Endothelial cell of umbilical vein (primary cell): ENCODE results near the gene ERCC1. TPM values are rescaled to one million over a fixed set of nuclear protein-coding genes. Genes with fewer than 3 reads are reported as not detected.

Source experiments
- BruUV-seq: library from RNA; stranded (reverse); fragments of 400-500 nt; replicated peaks from 2 replicates; lab custom pipeline; 2021; lab: Mats Ljungman, UMichigan
- CTCF ChIA-PET: fragments of 300-600, 350-600 bp; sonication (Branson Sonifier 250); formaldehyde crosslinking; loops from one replicate; lab custom pipeline; 2021; ENCODE audit warnings: antibody characterized with exemption, inconsistent platforms; lab: Charles Lee
- POLR2A ChIA-PET: fragments of 300-600, 350-600 bp; sonication (Branson Sonifier 250); formaldehyde crosslinking; loops from one replicate; lab custom pipeline; 2021; ENCODE audit warnings: antibody characterized with exemption, inconsistent platforms; lab: Charles Lee
- DNase-seq: peaks from one replicate; pipeline ENCODE4 v3.0.0-alpha.2; 2011; ENCODE audit warnings: low read depth, low spot score
- FAIRE-seq: peaks from 2 replicates; lab custom pipeline; 2011; peaks lifted over from hg19 to GRCh38; lab: Jason Lieb, UNC
- H2AFZ ChIP-seq: 2 replicates; pipeline ENCODE4 v1.6.0; 2012; ENCODE audit warnings: low read depth, low read length, control low read depth, inconsistent platforms
- H3K27ac ChIP-seq: 2 replicates; pipeline ENCODE4 v1.5.1; 2011; ENCODE audit warnings: low read depth, mild to moderate bottlenecking, control low read depth, low read length, moderate library complexity; ENCODE audit not compliant: insufficient read depth
- H3K27me3 ChIP-seq, 2 experiments: 2 replicates each; pipeline versions ENCODE4 v1.6.0 to v1.6.1; 2011; ENCODE audit warnings: low read length in 2 of 2, mixed read lengths in 1 of 2; ENCODE audit not compliant: control insufficient read depth in 2 of 2, insufficient read depth in 2 of 2
- H3K36me3 ChIP-seq, 2 experiments: 2 replicates in 1 of 2; 3 replicates in 1 of 2; pipeline ENCODE4 v1.5.1; 2011; ENCODE audit warnings: low read length in 2 of 2, mild to moderate bottlenecking in 1 of 2, moderate library complexity in 1 of 2; ENCODE audit not compliant: control insufficient read depth in 2 of 2, insufficient read depth in 2 of 2; ENCODE audit errors: extremely low read depth in 1 of 2
- H3K4me1 ChIP-seq: 3 replicates; pipeline ENCODE4 v1.5.1; 2011; ENCODE audit warnings: mild to moderate bottlenecking, low read length; ENCODE audit not compliant: control insufficient read depth, insufficient read depth; ENCODE audit errors: extremely low read depth
- H3K4me2 ChIP-seq: 2 replicates; pipeline ENCODE4 v1.6.1; 2011; ENCODE audit warnings: low read length, control low read depth, mixed read lengths; ENCODE audit not compliant: insufficient read depth
- H3K4me3 ChIP-seq, 3 experiments: fragments of 200-600 bp in 1 of 3; sonication (generic), shearing (Covaris generic) in 1 of 3; replicated peaks in 1 of 3; 2 replicates each; pipeline ENCODE4 v1.5.1; 2011 to 2016; ENCODE audit warnings: control low read depth in 3 of 3, low read length in 3 of 3, mild to moderate bottlenecking in 2 of 3, inconsistent platforms in 1 of 3, low read depth in 1 of 3, moderate library complexity in 1 of 3; ENCODE audit not compliant: insufficient read depth in 1 of 3
- H3K79me2 ChIP-seq: 2 replicates; pipeline ENCODE4 v1.6.0; 2012; ENCODE audit warnings: low read length, inconsistent platforms; ENCODE audit not compliant: control insufficient read depth, insufficient read depth
- H3K9ac ChIP-seq: replicated peaks from 2 replicates; pipeline ENCODE3; 2011; ENCODE audit warnings: low read length, control low read depth; ENCODE audit not compliant: insufficient read depth; ENCODE audit errors: extremely low read depth
- H3K9me1 ChIP-seq: replicated peaks from 3 replicates; pipeline ENCODE4 v1.6.0; 2011; ENCODE audit warnings: mild to moderate bottlenecking, low read length; ENCODE audit not compliant: control insufficient read depth, insufficient read depth; ENCODE audit errors: extremely low read depth
- H3K9me3 ChIP-seq: replicated peaks from 2 replicates; pipeline ENCODE4 v1.5.1; 2012; ENCODE audit warnings: low read length, inconsistent platforms; ENCODE audit not compliant: control insufficient read depth, insufficient read depth
- H4K20me1 ChIP-seq: replicated peaks from 2 replicates; pipeline ENCODE3; 2011; ENCODE audit warnings: mild to moderate bottlenecking, low read length; ENCODE audit not compliant: control insufficient read depth, insufficient read depth; ENCODE audit errors: extremely low read depth
- FOS ChIP-seq: IDR thresholded peaks from 2 replicates; pipeline ENCODE4 v1.6.1; 2011; ENCODE audit warnings: mild to moderate bottlenecking, low read length, moderate library complexity, borderline replicate concordance; ENCODE audit not compliant: insufficient read depth
- GATA2 ChIP-seq: IDR thresholded peaks from 2 replicates; pipeline ENCODE4 v1.7.0; 2011; ENCODE audit warnings: low read depth, mild to moderate bottlenecking, moderate library complexity, mixed read lengths, low read length; ENCODE audit not compliant: insufficient read length, insufficient read depth
- POLR2A ChIP-seq: IDR thresholded peaks from 2 replicates; pipeline ENCODE4 v1.6.1; 2012; ENCODE audit warnings: low read depth, mild to moderate bottlenecking, control low read depth, low read length
- POLR2AphosphoS5 ChIP-seq: IDR thresholded peaks from 2 replicates; pipeline ENCODE4 v1.6.1; 2012; ENCODE audit warnings: low read depth, mild to moderate bottlenecking, control low read depth, low read length, moderate library complexity; ENCODE audit not compliant: insufficient read depth
- dilution Hi-C: fragments of 300-500 bp; cut with MboI; formaldehyde crosslinking; loops from one replicate; pipeline ENCODE4 v1.15.0; 2019; ENCODE audit warnings: low sequenced_read_pairs; ENCODE audit not compliant: extremely low pct_ligation_motif_present
- intact Hi-C: fragments of 100-400 bp; cut with micrococcal nuclease; formaldehyde crosslinking; loops from one replicate; pipeline ENCODE4 v1.10.0; 2022
- polyA plus RNA-seq, 4 experiments: library from polyadenylated mRNA; depleted of rRNA in 3 of 4; stranded (reverse) in 3 of 4; unstranded in 1 of 4; fragments of >200 nt; gene quantifications; 2 replicates each; pipeline versions ENCODE4 v1.2.1 to v1.2.3, GENCODE V29; 2011 to 2012; ENCODE audit warnings: missing spikeins in 1 of 4
- total RNA-seq: library from RNA; stranded (reverse); gene quantifications from 2 replicates; pipeline ENCODE4 v1.2.3, GENCODE V29; 2021

Gene ERCC1
- total and polyA plus RNA-seq, 2 donors (not counting 3 experiments of a cell fraction or from before 2014, with no cell fraction given), result 81.8 to 126 TPM

DNA sequence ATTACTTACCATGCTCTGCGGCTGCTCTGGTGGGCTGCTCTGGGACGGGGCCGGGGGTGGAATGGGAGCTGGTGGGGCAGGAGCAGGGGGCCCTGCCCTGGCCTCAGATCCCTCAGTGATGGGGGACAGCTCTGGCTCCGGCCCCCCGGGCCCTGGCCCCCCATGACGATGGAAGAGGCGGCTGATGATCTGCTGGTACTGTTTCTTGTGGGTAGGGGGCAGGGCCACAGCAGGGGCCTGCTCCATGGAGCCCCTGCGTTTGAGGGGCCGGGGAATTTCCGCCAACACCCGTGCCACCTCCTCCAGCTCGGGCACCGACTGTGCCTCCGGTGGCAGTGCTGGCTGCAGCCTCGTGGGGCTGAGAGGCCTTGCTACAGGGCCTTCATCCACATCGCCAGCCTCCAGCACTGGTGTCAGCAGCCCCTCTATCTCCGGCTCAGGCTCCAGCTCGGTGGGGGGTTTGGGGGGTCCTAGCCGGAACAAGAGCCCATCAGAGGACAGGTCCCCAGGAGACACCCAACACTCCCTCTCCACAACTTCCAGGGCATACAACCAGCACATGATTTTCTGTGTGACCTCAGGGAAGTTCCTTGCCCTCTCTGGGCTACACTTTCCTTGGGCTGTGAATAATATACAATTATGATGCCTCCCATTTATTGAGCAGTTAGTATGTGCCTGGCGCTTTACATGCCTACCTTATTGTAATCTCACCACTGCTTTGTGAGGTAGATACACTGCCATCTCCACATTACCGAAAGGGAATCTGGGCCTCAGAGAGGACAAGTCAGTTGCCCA is 31.6 kb downstream of the ERCC1 start:
- dilution Hi-C loops, result no loop called here
- no peaks in the 10 kb centered on the region for H4K20me1 ChIP-seq
- H3K9me1 ChIP-seq, result no peaks in the 10 kb centered on the region
- no peak for FAIRE-seq
- H3K27ac ChIP-seq, result no peak overlapping the region
- H3K4me2 ChIP-seq, result no peak overlapping the region
- H3K4me3 ChIP-seq, result no peak overlapping the region
- no peak overlapping the region for H3K9ac ChIP-seq
- H2AFZ ChIP-seq, result no peak overlapping the region
- TF ChIP-seq GATA2 (no peak), POLR2AphosphoS5 (peak; percentile 24)
- H3K9me3 ChIP-seq, result no peaks in the 10 kb centered on the region
- no peak for DNase-seq
- ChIA-PET POLR2A (no interaction called here), CTCF (interaction anchor here (2.1 kb wide), 1 partner anchor 10 kb away, joined by 4 read pairs; no protein-coding TSS in a partner anchor)
- no peaks in the 10 kb centered on the region for H3K27me3 ChIP-seq
- peaks cover 5 to 9% of the 10 kb centered on the region in 2 experiments for H3K36me3 ChIP-seq
- intact Hi-C loops, result no loop called here
- no TSS peak for BruUV-seq
- H3K4me1 ChIP-seq, result no peaks in the 10 kb centered on the region
- no peaks in the 10 kb centered on the region for H3K79me2 ChIP-seq

DNA sequence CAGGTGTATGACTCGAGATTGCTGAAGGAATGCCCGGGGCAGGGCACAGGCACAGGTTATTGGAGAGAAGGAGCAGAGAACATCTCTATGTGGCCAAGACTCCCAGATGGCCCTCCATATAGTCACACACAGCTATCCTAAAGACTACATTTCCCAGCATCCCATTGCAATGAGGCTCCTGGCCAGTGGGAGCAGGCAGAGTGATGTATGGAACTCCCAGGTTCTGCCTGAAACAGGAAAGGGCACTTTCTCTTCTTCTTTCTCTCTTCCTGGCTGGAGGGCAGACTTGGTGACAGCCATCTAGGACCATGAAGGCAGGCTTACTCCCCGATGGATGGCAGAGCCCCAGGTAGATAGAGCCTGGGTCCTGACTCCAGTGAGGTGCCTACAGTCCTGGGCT is 32.4 kb downstream of the ERCC1 start:
- dilution Hi-C loops (no loop called here), intact Hi-C loops (no loop called here)
- Histone ChIP-seq H4K20me1 (no peaks in the 10 kb centered on the region), H3K79me2 (no peaks in the 10 kb centered on the region), H3K4me2 (no peak overlapping the region), H3K4me3 (no peak overlapping the region), H3K27ac (no peak overlapping the region), H2AFZ (no peak overlapping the region), H3K9ac (no peak overlapping the region), H3K36me3 (peaks cover 4 to 7% of the 10 kb centered on the region in 2 experiments), H3K9me1 (no peaks in the 10 kb centered on the region), H3K27me3 (no peaks in the 10 kb centered on the region), H3K9me3 (no peaks in the 10 kb centered on the region), H3K4me1 (peaks cover under 1% of the 10 kb centered on the region)
- no peak for FAIRE-seq
- TF ChIP-seq POLR2AphosphoS5, result no peak
- TF ChIP-seq FOS, result no peak
- peak; percentile 43 for TF ChIP-seq POLR2A
- ChIA-PET POLR2A (no interaction called here), CTCF (interaction anchor here (1.2 to 2.1 kb wide), 2 partner anchors 11 to 87 kb away, joined by 4 to 5 read pairs; no protein-coding TSS in a partner anchor)
- no TSS peak for BruUV-seq
- DNase-seq, result no peak
